Measurements from ENCODE around the gene MYF5.

MYF5 gene

GRCh38 chr12:80766897-80767296 is 50.2 kb downstream of the MYF5 start:
- no peak for DNase-seq

Data from right kidney (tissue), 1 donor.